ENCODE data around the gene CNTFR. TPM values are rescaled to one million over a fixed set of nuclear protein-coding genes. Genes with fewer than 3 reads are reported as not detected.

CNTFR gene
- total and polyA plus RNA-seq, 9 donors = 22.1 to 88.6 (median 61.2) TPM

DNA sequence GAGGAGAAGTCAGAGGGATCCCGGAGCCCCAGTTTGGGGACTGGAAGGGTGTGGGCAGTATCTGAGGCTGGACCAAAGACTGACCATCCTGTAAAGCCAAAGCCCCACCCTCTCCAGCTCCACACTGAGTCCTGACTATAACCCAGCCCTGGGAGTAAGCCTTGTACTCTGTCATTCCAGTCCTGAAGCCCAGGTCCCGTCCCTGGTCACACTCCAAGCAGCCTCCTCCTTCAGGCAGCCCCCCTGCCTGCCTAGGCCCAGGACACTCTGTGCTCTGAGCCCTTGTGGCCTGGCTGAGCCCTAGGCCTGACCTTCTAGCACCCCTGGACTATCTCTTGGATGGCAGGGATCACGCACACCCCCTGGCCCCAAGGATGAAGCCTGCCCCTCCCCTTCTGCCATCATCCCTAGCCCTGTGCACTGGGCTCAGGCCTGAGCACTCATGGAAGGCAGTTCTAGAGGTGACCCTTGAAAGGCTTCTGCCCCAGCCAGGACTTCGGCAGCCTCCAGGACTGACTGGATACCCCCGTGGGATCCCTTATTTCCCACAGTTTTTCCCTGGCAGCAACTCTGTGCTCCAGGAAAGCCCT lies 38.7 kb downstream of the CNTFR start:
- no peak for DNase-seq

DNA sequence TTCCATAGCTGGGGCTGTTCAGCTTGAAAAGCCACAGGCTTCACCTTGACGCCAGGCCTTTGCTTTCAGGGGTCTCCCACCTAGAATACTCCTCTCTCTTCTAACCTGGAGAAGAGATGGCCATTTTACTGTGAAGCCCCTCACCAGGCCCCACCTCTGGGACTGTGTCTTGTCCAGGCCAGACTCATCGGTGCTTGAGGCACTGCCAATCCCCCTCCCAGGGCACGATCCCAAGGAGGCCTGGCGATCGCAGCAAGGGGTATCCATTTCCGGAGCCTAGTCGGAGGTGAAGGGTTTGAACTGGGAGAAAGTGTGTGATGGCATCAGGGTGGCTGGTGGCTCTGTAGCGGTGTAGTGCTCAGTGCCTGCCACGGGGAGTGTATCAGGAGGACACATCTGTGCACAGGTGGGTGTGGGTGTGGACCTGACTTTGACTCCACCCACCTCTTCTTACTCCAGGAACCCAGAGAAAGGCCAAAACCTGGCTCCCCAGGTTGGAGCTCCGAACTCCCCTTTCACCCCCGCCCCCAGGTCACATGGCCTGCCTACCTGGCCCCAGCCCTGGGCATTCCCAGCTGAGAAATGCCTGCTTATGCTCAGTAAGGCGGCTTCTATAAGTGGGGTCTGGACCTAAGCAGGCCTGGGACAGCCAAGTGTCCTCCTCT lies 39.4 kb downstream of the CNTFR start:
- Histone ChIP-seq H3K27ac (ENCODE audit: low read length) (no peak overlapping the region), H3K4me1 (ENCODE audit: control insufficient read depth, insufficient read depth, low read length) (peaks cover 28% of the 10 kb centered on the region), H3K36me3 (ENCODE audit: control insufficient read depth, insufficient read depth, low read length) (peaks cover 10% of the 10 kb centered on the region), H3K4me3 (ENCODE audit: low read length) (no peak overlapping the region), H3K27me3 (ENCODE audit: control insufficient read depth, insufficient read depth, low read length) (peaks cover 36% of the 10 kb centered on the region), H3K9me3 (replicated peaks; ENCODE audit: control insufficient read depth, low read depth, low read length) (no peaks in the 10 kb centered on the region)
- 75% methylated on average over 9 of the region's 12 CpGs for WGBS (ENCODE audit: insufficient coverage)
- no peak for DNase-seq

More for the DNA sequence above, 38.7 kb downstream of the CNTFR start:
- Histone ChIP-seq H3K9me3 (replicated peaks; ENCODE audit: control insufficient read depth, low read depth, low read length) (no peaks in the 10 kb centered on the region), H3K36me3 (ENCODE audit: control insufficient read depth, insufficient read depth, low read length) (peaks cover 10% of the 10 kb centered on the region), H3K4me3 (ENCODE audit: low read length) (no peak overlapping the region), H3K27ac (ENCODE audit: low read length) (no peak overlapping the region), H3K27me3 (ENCODE audit: control insufficient read depth, insufficient read depth, low read length) (peaks cover 35% of the 10 kb centered on the region), H3K4me1 (ENCODE audit: control insufficient read depth, insufficient read depth, low read length) (peaks cover 33% of the 10 kb centered on the region)
- WGBS (ENCODE audit: insufficient coverage) = 33% methylated on average over 4 of the region's 5 CpGs

DNA sequence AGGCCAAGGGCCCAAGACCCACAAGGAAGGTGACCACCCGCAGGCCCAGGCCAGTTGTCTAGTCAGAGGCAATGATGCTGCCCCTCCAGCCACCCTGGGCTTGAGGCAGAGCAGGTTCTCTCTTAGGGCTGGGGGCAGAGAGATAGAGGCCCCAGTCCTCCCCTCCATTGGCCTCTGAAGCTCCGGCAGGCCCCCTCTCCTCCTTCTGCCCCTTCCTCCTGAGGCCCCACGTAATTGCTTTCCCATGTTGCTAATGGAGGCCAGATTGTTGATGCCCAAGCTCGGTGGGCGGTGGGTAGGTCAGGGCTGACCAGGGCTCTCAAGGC lies 40.2 kb downstream of the CNTFR start:
- H3K27me3 ChIP-seq (ENCODE audit: control insufficient read depth, insufficient read depth, low read length) = peaks cover 34% of the 10 kb centered on the region
- H3K4me1 ChIP-seq (ENCODE audit: control insufficient read depth, insufficient read depth, low read length) = peaks cover 20% of the 10 kb centered on the region
- no peak overlapping the region for H3K27ac ChIP-seq (ENCODE audit: low read length)
- 100% methylated on average over 1 of the region's 5 CpGs for WGBS (ENCODE audit: insufficient coverage)
- no peak for DNase-seq
- peaks cover 10% of the 10 kb centered on the region for H3K36me3 ChIP-seq (ENCODE audit: control insufficient read depth, insufficient read depth, low read length)
- H3K4me3 ChIP-seq (ENCODE audit: low read length) = no peak overlapping the region
- no peaks in the 10 kb centered on the region for H3K9me3 ChIP-seq (replicated peaks; ENCODE audit: control insufficient read depth, low read depth, low read length)

GRCh38 chr9:34547960-34548611 lies 41.4 kb downstream of the CNTFR start:
- peak; percentile 83 for DNase-seq
- no peak overlapping the region for H3K27ac ChIP-seq (ENCODE audit: low read length)

DNA sequence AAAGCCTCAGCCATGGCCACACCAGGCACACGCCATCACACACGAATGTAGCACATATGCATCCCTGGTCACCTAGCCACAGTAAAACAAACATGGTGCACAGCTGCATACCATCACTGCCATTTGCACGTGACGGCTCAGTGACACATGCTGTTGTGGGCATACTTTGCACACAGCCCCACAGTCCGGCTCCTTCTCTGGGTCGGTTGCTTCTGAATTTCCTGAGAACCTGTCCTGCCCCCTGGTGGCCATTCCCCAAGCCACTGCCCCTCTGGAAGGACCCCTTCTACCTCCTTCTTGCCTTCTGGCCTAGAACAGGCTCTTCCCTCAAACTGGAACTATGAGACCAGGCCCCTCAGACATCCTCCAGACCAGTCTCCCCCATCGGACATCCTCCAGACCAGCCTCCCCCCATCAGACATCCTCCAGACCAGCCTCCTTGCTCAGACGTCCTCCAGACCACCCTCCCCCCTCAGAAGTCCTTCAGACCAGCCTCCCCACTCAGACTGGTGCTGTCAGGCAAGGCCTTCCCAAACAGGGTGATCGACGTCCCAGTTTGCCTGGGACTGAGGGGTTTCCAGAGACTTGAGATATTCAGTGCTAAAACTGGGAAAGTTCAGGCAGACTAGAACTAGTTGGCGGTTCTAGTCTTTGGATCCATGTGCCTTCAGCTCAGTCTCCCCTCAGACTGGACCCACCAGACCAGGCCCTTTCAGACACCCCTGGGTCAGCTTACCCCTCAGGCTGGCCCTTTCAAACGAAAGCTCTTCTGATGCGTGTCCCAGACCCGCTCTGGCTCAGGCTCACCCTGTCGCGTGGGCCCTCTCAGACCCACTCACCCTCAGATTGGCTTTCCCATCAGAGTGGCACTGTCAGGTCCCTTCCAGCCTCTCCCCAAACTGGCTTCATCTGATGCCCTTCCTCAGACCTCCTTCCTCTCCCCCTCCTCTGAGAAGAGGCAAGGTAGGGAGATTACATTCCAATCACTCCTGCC lies 42.4 kb downstream of the CNTFR start:
- H3K4me3 ChIP-seq (ENCODE audit: low read length) = no peak overlapping the region
- no peak overlapping the region for H3K27ac ChIP-seq (ENCODE audit: low read length)
- peak; percentile 75 for DNase-seq
- H3K27me3 ChIP-seq (ENCODE audit: control insufficient read depth, insufficient read depth, low read length) = peaks cover 16% of the 10 kb centered on the region
- peaks cover 2% of the 10 kb centered on the region for H3K36me3 ChIP-seq (ENCODE audit: control insufficient read depth, insufficient read depth, low read length)
- H3K4me1 ChIP-seq (ENCODE audit: control insufficient read depth, insufficient read depth, low read length) = peaks cover 10% of the 10 kb centered on the region
- H3K9me3 ChIP-seq (replicated peaks; ENCODE audit: control insufficient read depth, low read depth, low read length) = peaks cover 2% of the 10 kb centered on the region
- 52% methylated on average over 13 of the region's 16 CpGs for WGBS (ENCODE audit: insufficient coverage)

More at GRCh38 chr9:34547960-34548611, 41.4 kb downstream of the CNTFR start:
- H3K4me1 ChIP-seq (ENCODE audit: control insufficient read depth, insufficient read depth, low read length) = peaks cover 10% of the 10 kb centered on the region
- no peak overlapping the region for H3K4me3 ChIP-seq (ENCODE audit: low read length)
- H3K27me3 ChIP-seq (ENCODE audit: control insufficient read depth, insufficient read depth, low read length) = peaks cover 25% of the 10 kb centered on the region
- no peaks in the 10 kb centered on the region for H3K9me3 ChIP-seq (replicated peaks; ENCODE audit: control insufficient read depth, low read depth, low read length)
- peaks cover 10% of the 10 kb centered on the region for H3K36me3 ChIP-seq (ENCODE audit: control insufficient read depth, insufficient read depth, low read length)
- WGBS (ENCODE audit: insufficient coverage) = 12% methylated on average over 9 of the region's 13 CpGs

DNA sequence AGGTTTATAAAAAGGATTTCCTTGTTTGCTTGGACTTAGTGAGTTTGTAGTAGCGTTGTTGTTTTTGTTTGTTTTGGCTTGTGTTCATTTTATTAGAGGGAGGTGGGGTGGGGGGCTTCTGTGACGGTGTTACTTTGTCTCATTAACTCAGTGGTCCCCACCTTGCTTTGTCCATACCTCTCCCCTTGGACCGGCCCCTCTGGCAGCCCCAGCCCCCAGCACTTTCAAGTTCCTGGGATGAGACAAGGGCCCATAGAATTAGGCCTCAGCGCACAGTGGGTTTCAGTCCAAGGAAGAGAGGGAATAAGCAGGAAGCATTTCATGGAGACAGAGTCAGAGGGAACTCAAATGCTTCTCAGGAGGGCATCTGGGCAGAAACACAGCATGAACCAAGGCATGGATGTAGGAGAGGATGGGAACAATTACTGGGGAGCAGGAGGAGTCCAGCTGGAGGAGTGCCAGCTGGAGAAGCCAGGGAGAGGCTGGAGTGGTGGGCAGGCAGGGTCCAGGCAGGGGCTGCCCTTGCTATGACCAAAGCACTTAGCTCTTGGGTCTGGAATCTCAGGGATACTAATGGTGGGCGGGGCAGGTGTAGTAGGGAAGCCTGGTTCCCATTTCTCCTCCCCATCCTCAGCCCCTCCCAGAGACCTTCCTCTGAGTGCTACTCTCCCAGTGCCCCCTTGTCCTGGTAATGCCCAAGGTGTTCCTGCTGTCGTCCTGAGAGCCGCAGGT lies 43.3 kb downstream of the CNTFR start:
- WGBS (ENCODE audit: insufficient coverage) = 100% methylated on average over 3 of the region's 7 CpGs
- Histone ChIP-seq H3K27ac (ENCODE audit: low read length) (no peak overlapping the region), H3K9me3 (replicated peaks; ENCODE audit: control insufficient read depth, low read depth, low read length) (peaks cover 3% of the 10 kb centered on the region), H3K27me3 (ENCODE audit: control insufficient read depth, insufficient read depth, low read length) (peaks cover 15% of the 10 kb centered on the region), H3K4me1 (ENCODE audit: control insufficient read depth, insufficient read depth, low read length) (peaks cover 10% of the 10 kb centered on the region), H3K4me3 (ENCODE audit: low read length) (no peak overlapping the region), H3K36me3 (ENCODE audit: control insufficient read depth, insufficient read depth, low read length) (no peaks in the 10 kb centered on the region)
- no peak for DNase-seq

- Histone ChIP-seq H3K27me3 (ENCODE audit: control insufficient read depth, insufficient read depth, low read length) (peaks cover 15% of the 10 kb centered on the region), H3K36me3 (ENCODE audit: control insufficient read depth, insufficient read depth, low read length) (no peaks in the 10 kb centered on the region), H3K4me1 (ENCODE audit: control insufficient read depth, insufficient read depth, low read length) (peaks cover 10% of the 10 kb centered on the region), H3K9me3 (replicated peaks; ENCODE audit: control insufficient read depth, low read depth, low read length) (peaks cover 3% of the 10 kb centered on the region), H3K27ac (ENCODE audit: low read length) (no peak overlapping the region), H3K4me3 (ENCODE audit: low read length) (no peak overlapping the region)
- 76% methylated on average over 6 of the region's 6 CpGs for WGBS (ENCODE audit: insufficient coverage)
- DNase-seq = no peak
Observed at GRCh38 chr9:34545497-34545896, 44.0 kb downstream of the CNTFR start.

GRCh38 chr9:34544035-34544434 lies 45.5 kb downstream of the CNTFR start:
- Histone ChIP-seq H3K4me3 (ENCODE audit: low read length) (no peak overlapping the region), H3K27ac (ENCODE audit: low read length) (no peak overlapping the region), H3K36me3 (ENCODE audit: control insufficient read depth, insufficient read depth, low read length) (no peaks in the 10 kb centered on the region), H3K9me3 (replicated peaks; ENCODE audit: control insufficient read depth, low read depth, low read length) (peaks cover 3% of the 10 kb centered on the region), H3K4me1 (ENCODE audit: control insufficient read depth, insufficient read depth, low read length) (peaks cover 10% of the 10 kb centered on the region), H3K27me3 (ENCODE audit: control insufficient read depth, insufficient read depth, low read length) (peaks cover 14% of the 10 kb centered on the region)
- 44% methylated on average over 3 of the region's 5 CpGs for WGBS (ENCODE audit: insufficient coverage)
- DNase-seq = no peak

GRCh38 chr9:34541540-34541939 lies 48.0 kb downstream of the CNTFR start:
- Histone ChIP-seq H3K36me3 (ENCODE audit: control insufficient read depth, insufficient read depth, low read length) (no peaks in the 10 kb centered on the region), H3K9me3 (replicated peaks; ENCODE audit: control insufficient read depth, low read depth, low read length) (peaks cover 3% of the 10 kb centered on the region), H3K27me3 (ENCODE audit: control insufficient read depth, insufficient read depth, low read length) (peaks cover 12% of the 10 kb centered on the region), H3K27ac (ENCODE audit: low read length) (no peak overlapping the region), H3K4me1 (ENCODE audit: control insufficient read depth, insufficient read depth, low read length) (no peaks in the 10 kb centered on the region), H3K4me3 (ENCODE audit: low read length) (no peak overlapping the region)
- 83% methylated on average over 4 of the region's 7 CpGs for WGBS (ENCODE audit: insufficient coverage)
- DNase-seq = no peak

Data from muscle of leg (tissue), 11 donors.